SIG-M5 (cell line): ENCODE results near the gene CEACAM20.
"Not testable (repeated sequence)": the region's sequence is repeated elsewhere in the genome, so short reads cannot be mapped to it uniquely, and the experiment has no call there.

Experiments
- DNase-seq: peaks from one replicate; lab custom pipeline; 2025; lab: John Stamatoyannopoulos, UW

CEACAM20 gene

GRCh38 chr19:44529536-44529935 lies at the start of gene CEACAM20:
Gene CEACAM20, minus strand, starts transcription at chr19:44529675. Its CDS starts 166 bp downstream, at chr19:44529509.
- DNase-seq, result no peak

GRCh38 chr19:44577566-44577874 lies 48.0 kb upstream of the CEACAM20 start:
- no peak for DNase-seq

- DNase-seq, result no peak
These were observed 47.5 kb upstream of the CEACAM20 start for GRCh38 chr19:44576843-44577565.

GRCh38 chr19:44575116-44575700 lies 45.7 kb upstream of the CEACAM20 start:
- no peak for DNase-seq

GRCh38 chr19:44574186-44574950 lies 44.9 kb upstream of the CEACAM20 start:
- DNase-seq, result no peak

GRCh38 chr19:44573627-44574026 lies 44.2 kb upstream of the CEACAM20 start:
- DNase-seq, result no peak

- no peak for DNase-seq
These were observed 43.7 kb upstream of the CEACAM20 start for GRCh38 chr19:44573183-44573582.

- no peak for DNase-seq
These were observed 43.1 kb upstream of the CEACAM20 start for GRCh38 chr19:44572581-44572900.

GRCh38 chr19:44571830-44572580 lies 42.5 kb upstream of the CEACAM20 start:
- no peak for DNase-seq

- no peak for DNase-seq
These were observed 41.7 kb upstream of the CEACAM20 start for GRCh38 chr19:44570984-44571684.

- no peak for DNase-seq
These were observed 41.1 kb upstream of the CEACAM20 start for GRCh38 chr19:44570603-44570983.

GRCh38 chr19:44567745-44568144 lies 38.3 kb upstream of the CEACAM20 start:
- DNase-seq, result no peak

GRCh38 chr19:44566984-44567383 lies 37.5 kb upstream of the CEACAM20 start:
- DNase-seq, result no peak

- DNase-seq, result not testable (repeated sequence)
These were observed 33.7 kb upstream of the CEACAM20 start for GRCh38 chr19:44563086-44563655.

GRCh38 chr19:44557933-44558332 lies 28.5 kb upstream of the CEACAM20 start:
- DNase-seq, result no peak

GRCh38 chr19:44554641-44555246 lies 25.3 kb upstream of the CEACAM20 start:
- no peak for DNase-seq

- no peak for DNase-seq
These were observed 24.1 kb upstream of the CEACAM20 start for GRCh38 chr19:44553478-44554171.

- DNase-seq, result no peak
These were observed 22.8 kb upstream of the CEACAM20 start for GRCh38 chr19:44552324-44552723.

- no peak for DNase-seq
These were observed 22.4 kb upstream of the CEACAM20 start for GRCh38 chr19:44551850-44552249.

- not testable (repeated sequence) for DNase-seq
These were observed 21.5 kb upstream of the CEACAM20 start for GRCh38 chr19:44550976-44551375.

- DNase-seq, result no peak
These were observed 20.0 kb upstream of the CEACAM20 start for GRCh38 chr19:44549507-44549906.
